ENCODE results near the gene SNU13. TPM values are rescaled to one million over a fixed set of nuclear protein-coding genes. Genes with fewer than 3 reads are reported as not detected.

Gene SNU13
- total RNA-seq, 2 donors from 2014 or later = 150 to 161 TPM

- no peak within 1 kb of the TSS for H3K4me3 ChIP-seq
- H3K36me3 ChIP-seq = no peaks in the 10 kb centered on the region
- intact Hi-C loops (cut with DNase I) = loop anchor here (10.0 kb wide), 1 partner anchor 125 kb away; no protein-coding TSS in a partner anchor
- H3K27me3 ChIP-seq (replicated peaks; ENCODE audit: insufficient read depth) = no peaks in the 10 kb centered on the region
- H3K9me3 ChIP-seq = no peaks in the 10 kb centered on the region
- TF ChIP-seq CTCF (IDR thresholded peaks at IDR 0.05) (no peak), POLR2AphosphoS5 (IDR thresholded peaks at IDR 0.05) (peak; percentile 86)
- WGBS = 44% methylated on average over 68 of the region's 69 CpGs
- peak; percentile 60 for DNase-seq (ENCODE audit: low spot score)
- no peaks in the 10 kb centered on the region for H3K4me1 ChIP-seq (replicated peaks)
- no peak within 1 kb of the TSS for H3K27ac ChIP-seq
These were observed 10.8 kb upstream of the SNU13 start, which contains the start of gene MEI1 for GRCh38 chr22:41699264-41700107. Gene MEI1, plus strand, starts transcription at chr22:41699503. Its CDS starts 36 bp downstream, at chr22:41699539.

GRCh38 chr22:41697126-41697775, 8.6 kb upstream of the SNU13 start:
- WGBS = 27% methylated on average over 12 of the region's 12 CpGs
- Histone ChIP-seq H3K36me3 (no peaks in the 10 kb centered on the region), H3K27ac (peak overlapping the region; percentile 15 to 47), H3K4me3 (no peak overlapping the region), H3K27me3 (replicated peaks; ENCODE audit: insufficient read depth) (no peaks in the 10 kb centered on the region), H3K9me3 (no peaks in the 10 kb centered on the region), H3K4me1 (replicated peaks) (no peaks in the 10 kb centered on the region)
- peak; percentile 90 to 97 (median 96) for TF ChIP-seq CTCF (IDR thresholded peaks at IDR 0.05)
- no peak for TF ChIP-seq POLR2A (IDR thresholded peaks at IDR 0.05)
- TF ChIP-seq POLR2AphosphoS5 (IDR thresholded peaks at IDR 0.05) = peak; percentile 62
- DNase-seq (ENCODE audit: low spot score) = peak; percentile 80
- intact Hi-C loops (cut with DNase I) = loop anchor here (1.0 to 10.0 kb wide), 2 partner anchors 128 to 244 kb away; no protein-coding TSS in a partner anchor

DNA sequence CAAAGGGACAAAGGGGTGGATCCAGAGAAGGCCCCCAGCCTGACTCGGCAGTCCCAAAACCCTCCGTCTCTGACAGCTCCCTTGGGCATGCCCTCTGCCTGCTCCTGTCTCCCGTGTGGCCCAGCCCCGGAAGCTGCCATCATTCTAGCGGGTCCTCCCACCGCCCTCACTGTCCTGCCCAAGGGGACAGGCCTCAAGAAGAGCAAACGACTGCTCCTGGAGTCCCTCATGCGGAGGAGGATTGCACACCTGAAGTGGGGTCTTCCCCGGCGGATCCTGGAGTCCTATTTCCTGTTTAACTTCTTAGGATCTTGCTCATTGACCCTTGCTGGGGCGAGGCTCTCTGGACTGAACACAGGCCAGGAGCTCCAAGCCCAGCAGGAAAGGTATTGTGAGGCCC, 8.0 kb upstream of the SNU13 start:
- intact Hi-C loops (cut with DNase I) = loop anchor here (1.0 to 10.0 kb wide), 2 partner anchors 128 to 245 kb away; no protein-coding TSS in a partner anchor
- no peaks in the 10 kb centered on the region for H3K4me1 ChIP-seq (replicated peaks)
- no peak for TF ChIP-seq POLR2AphosphoS5 (IDR thresholded peaks at IDR 0.05)
- TF ChIP-seq CTCF (IDR thresholded peaks at IDR 0.05) = no peak
- TF ChIP-seq POLR2A (IDR thresholded peaks at IDR 0.05) = no peak
- no peaks in the 10 kb centered on the region for H3K27me3 ChIP-seq (replicated peaks; ENCODE audit: insufficient read depth)
- H3K36me3 ChIP-seq = no peaks in the 10 kb centered on the region
- H3K4me3 ChIP-seq = no peak overlapping the region
- no peak for DNase-seq (ENCODE audit: low spot score)
- peak overlapping the region; percentile 15 to 47 for H3K27ac ChIP-seq
- H3K9me3 ChIP-seq = no peaks in the 10 kb centered on the region
- 54% methylated on average over 11 of the region's 11 CpGs for WGBS

DNA sequence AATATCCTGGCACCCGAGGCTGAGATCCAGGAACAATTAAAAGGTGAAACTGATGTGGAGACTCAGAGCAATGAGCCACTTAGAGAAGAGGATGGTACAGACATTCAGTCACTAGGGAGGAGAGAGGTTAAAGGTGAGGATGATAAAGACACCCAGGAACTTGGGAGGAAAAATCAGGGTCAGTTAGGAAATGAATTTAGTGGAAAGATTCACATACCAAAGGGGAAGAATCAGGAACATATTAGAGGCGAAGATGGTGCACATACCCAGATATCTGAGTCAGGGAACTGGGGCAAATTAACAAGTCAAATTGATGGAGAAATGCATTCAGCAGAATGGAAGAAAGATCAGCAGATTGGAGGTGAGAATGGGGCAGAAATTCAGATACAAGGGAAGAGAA, 6.5 kb upstream of the SNU13 start:
- WGBS = 93% methylated on average over 2 of the region's 2 CpGs
- Histone ChIP-seq H3K27me3 (replicated peaks; ENCODE audit: insufficient read depth) (no peaks in the 10 kb centered on the region), H3K4me1 (replicated peaks) (no peaks in the 10 kb centered on the region), H3K4me3 (no peak overlapping the region), H3K27ac (no peak overlapping the region), H3K36me3 (no peaks in the 10 kb centered on the region), H3K9me3 (no peaks in the 10 kb centered on the region)
- intact Hi-C loops (cut with DNase I) = loop anchor here (10.0 kb wide), 1 partner anchor 130 kb away; no protein-coding TSS in a partner anchor
- no peak for TF ChIP-seq POLR2AphosphoS5 (IDR thresholded peaks at IDR 0.05)
- no peak for TF ChIP-seq CTCF (IDR thresholded peaks at IDR 0.05)
- no peak for TF ChIP-seq POLR2A (IDR thresholded peaks at IDR 0.05)
- DNase-seq (ENCODE audit: low spot score) = no peak

All from prostate gland (tissue), 2 donors.